ENCODE data around the gene PELI1.
"Not testable (repeated sequence)": the region's sequence is repeated elsewhere in the genome, so short reads cannot be mapped to it uniquely, and the experiment has no call there.

The PELI1 gene

GRCh38 chr2:64112016-64112415 is 32.2 kb downstream of the PELI1 start:
- H3K27ac ChIP-seq (ENCODE audit: low read depth, low read length), result no peak overlapping the region

GRCh38 chr2:64111426-64111825 is 32.8 kb downstream of the PELI1 start:
- Histone ChIP-seq H3K27me3 (ENCODE audit: control insufficient read depth in 1 of 2, insufficient read depth in 2 of 2, low read length in 2 of 2) (no peaks in the 10 kb centered on the region), H3K4me3 (ENCODE audit: low read depth in 1 of 2, low read length in 2 of 2) (no peak overlapping the region), H3K36me3 (ENCODE audit: control insufficient read depth in 1 of 2, insufficient read depth in 2 of 2, low read length in 2 of 2) (peaks cover 2 to 4% of the 10 kb centered on the region in 2 donors), H3K27ac (ENCODE audit: low read depth, low read length) (no peak overlapping the region), H3K9me3 (ENCODE audit: control insufficient read depth in 1 of 2, low read length in 2 of 2) (no peaks in the 10 kb centered on the region), H3K9ac (ENCODE audit: low read depth in 1 of 2, low read length in 2 of 2) (no peak overlapping the region), H3K4me1 (ENCODE audit: control insufficient read depth in 1 of 2, insufficient read depth in 2 of 2, low read length in 2 of 2) (peaks cover 36 to 57% of the 10 kb centered on the region in 2 donors)

More at GRCh38 chr2:64112016-64112415, 32.2 kb downstream of the PELI1 start:
- H3K9me3 ChIP-seq (ENCODE audit: control insufficient read depth in 1 of 2, low read length in 2 of 2), result no peaks in the 10 kb centered on the region
- H3K4me1 ChIP-seq (ENCODE audit: control insufficient read depth in 1 of 2, insufficient read depth in 2 of 2, low read length in 2 of 2), result peaks cover 35 to 57% of the 10 kb centered on the region in 2 donors
- H3K9ac ChIP-seq (ENCODE audit: low read depth in 1 of 2, low read length in 2 of 2), result no peak overlapping the region
- H3K36me3 ChIP-seq (ENCODE audit: control insufficient read depth in 1 of 2, insufficient read depth in 2 of 2, low read length in 2 of 2), result peaks cover 0 to 4% of the 10 kb centered on the region in 2 donors
- H3K4me3 ChIP-seq (ENCODE audit: low read depth in 1 of 2, low read length in 2 of 2), result no peak overlapping the region
- H3K27me3 ChIP-seq (ENCODE audit: control insufficient read depth in 1 of 2, insufficient read depth in 2 of 2, low read length in 2 of 2), result no peaks in the 10 kb centered on the region

DNA sequence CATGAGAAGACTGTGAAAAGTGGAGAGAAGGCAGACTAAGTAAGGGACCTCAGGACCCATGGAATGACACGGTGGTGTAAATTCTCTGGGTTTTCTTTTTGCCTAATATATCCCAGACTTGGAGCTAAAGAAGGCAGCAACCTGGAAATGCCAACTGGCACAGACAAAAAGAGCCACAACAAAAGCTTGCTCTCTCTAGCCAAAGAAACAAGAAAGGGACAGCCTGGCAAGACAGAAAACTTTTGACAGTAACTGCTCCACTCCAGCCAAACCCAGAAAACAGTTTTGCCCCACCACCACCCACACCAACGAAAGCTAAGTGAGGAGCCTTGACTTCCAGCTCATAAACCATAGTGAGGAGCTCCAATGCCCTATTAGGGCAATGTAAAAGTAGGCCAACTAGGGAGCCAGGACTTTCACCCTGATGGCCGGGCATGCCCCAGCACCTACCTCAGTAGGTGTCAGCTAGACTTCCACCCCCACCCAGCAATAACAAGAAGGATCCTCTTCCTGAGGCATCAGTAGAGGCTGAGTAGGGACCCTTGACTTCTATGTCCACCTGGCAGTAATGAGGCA is 35.5 kb downstream of the PELI1 start:
- Histone ChIP-seq H3K9me3 (ENCODE audit: control insufficient read depth in 1 of 2, low read length in 2 of 2) (no peaks in the 10 kb centered on the region), H3K36me3 (ENCODE audit: control insufficient read depth in 1 of 2, insufficient read depth in 2 of 2, low read length in 2 of 2) (peaks cover 10 to 11% of the 10 kb centered on the region in 2 donors), H3K27me3 (ENCODE audit: control insufficient read depth in 1 of 2, insufficient read depth in 2 of 2, low read length in 2 of 2) (no peaks in the 10 kb centered on the region), H3K4me1 (ENCODE audit: control insufficient read depth in 1 of 2, insufficient read depth in 2 of 2, low read length in 2 of 2) (peaks cover 39 to 51% of the 10 kb centered on the region in 2 donors), H3K27ac (ENCODE audit: low read depth, low read length) (no peak overlapping the region), H3K4me3 (ENCODE audit: low read depth in 1 of 2, low read length in 2 of 2) (no peak overlapping the region), H3K9ac (ENCODE audit: low read depth in 1 of 2, low read length in 2 of 2) (peak overlapping the region in 1 of 2 donors; percentile 19)

DNA sequence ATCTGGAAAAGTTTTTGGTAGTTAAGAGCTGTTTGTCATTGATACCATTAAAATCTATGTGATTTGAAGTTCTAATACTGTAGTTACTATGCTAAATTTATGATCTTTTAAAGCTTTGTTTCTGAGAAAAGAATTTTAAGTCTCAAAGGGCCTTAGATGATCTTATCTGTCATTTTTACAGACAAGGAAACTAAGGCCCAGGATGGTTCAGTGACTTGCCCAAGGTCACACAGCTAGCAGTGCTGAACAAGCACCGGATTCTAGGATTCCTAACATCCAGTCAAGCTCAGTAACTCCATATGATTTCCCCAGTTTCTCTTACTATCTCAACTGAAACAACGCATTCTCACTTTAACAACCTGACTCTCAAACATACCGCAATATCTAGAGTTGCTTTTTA is 37.7 kb downstream of the PELI1 start:
- Histone ChIP-seq H3K27ac (ENCODE audit: low read depth, low read length) (no peak overlapping the region), H3K4me1 (ENCODE audit: control insufficient read depth in 1 of 2, insufficient read depth in 2 of 2, low read length in 2 of 2) (peaks cover 39 to 51% of the 10 kb centered on the region in 2 donors), H3K27me3 (ENCODE audit: control insufficient read depth in 1 of 2, insufficient read depth in 2 of 2, low read length in 2 of 2) (no peaks in the 10 kb centered on the region), H3K9ac (ENCODE audit: low read depth in 1 of 2, low read length in 2 of 2) (peak overlapping the region in 1 of 2 donors; percentile 33), H3K36me3 (ENCODE audit: control insufficient read depth in 1 of 2, insufficient read depth in 2 of 2, low read length in 2 of 2) (peaks cover 14 to 18% of the 10 kb centered on the region in 2 donors), H3K9me3 (ENCODE audit: control insufficient read depth in 1 of 2, low read length in 2 of 2) (no peaks in the 10 kb centered on the region), H3K4me3 (ENCODE audit: low read depth in 1 of 2, low read length in 2 of 2) (peak overlapping the region in 1 of 2 donors; percentile 1)

- peak overlapping the region; percentile 3 for H3K27ac ChIP-seq (ENCODE audit: low read depth, low read length)
- no peaks in the 10 kb centered on the region for H3K27me3 ChIP-seq (ENCODE audit: control insufficient read depth in 1 of 2, insufficient read depth in 2 of 2, low read length in 2 of 2)
- peaks cover 39 to 51% of the 10 kb centered on the region in 2 donors for H3K4me1 ChIP-seq (ENCODE audit: control insufficient read depth in 1 of 2, insufficient read depth in 2 of 2, low read length in 2 of 2)
- H3K9me3 ChIP-seq (ENCODE audit: control insufficient read depth in 1 of 2, low read length in 2 of 2), result no peaks in the 10 kb centered on the region
- peak overlapping the region in 1 of 2 donors; percentile 28 for H3K4me3 ChIP-seq (ENCODE audit: low read depth in 1 of 2, low read length in 2 of 2)
- peak overlapping the region in 1 of 2 donors; percentile 33 for H3K9ac ChIP-seq (ENCODE audit: low read depth in 1 of 2, low read length in 2 of 2)
- H3K36me3 ChIP-seq (ENCODE audit: control insufficient read depth in 1 of 2, insufficient read depth in 2 of 2, low read length in 2 of 2), result peaks cover 14 to 18% of the 10 kb centered on the region in 2 donors
Measured at GRCh38 chr2:64105670-64106461, 38.4 kb downstream of the PELI1 start.

DNA sequence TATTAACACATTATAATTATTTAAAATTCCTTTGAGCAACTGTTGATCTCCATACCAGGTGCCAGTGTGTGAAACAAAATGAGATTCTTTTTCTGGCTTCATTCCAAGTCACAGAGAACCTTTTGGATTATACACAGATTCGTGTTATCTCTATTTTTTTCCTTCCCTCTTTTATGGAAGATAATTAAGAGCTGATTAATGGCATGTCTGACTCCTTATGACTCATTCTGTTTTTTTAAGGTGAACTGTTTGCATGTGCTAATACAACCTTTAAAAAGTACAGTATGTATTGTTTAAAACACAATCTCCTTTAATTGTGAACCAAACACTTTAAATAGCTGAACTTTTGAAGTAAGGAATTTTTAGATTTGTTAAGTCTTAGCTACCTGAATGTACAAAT is 39.3 kb downstream of the PELI1 start:
- no peak overlapping the region for H3K9ac ChIP-seq (ENCODE audit: low read depth in 1 of 2, low read length in 2 of 2)
- no peak overlapping the region for H3K27ac ChIP-seq (ENCODE audit: low read depth, low read length)
- H3K9me3 ChIP-seq (ENCODE audit: control insufficient read depth in 1 of 2, low read length in 2 of 2), result no peaks in the 10 kb centered on the region
- H3K27me3 ChIP-seq (ENCODE audit: control insufficient read depth in 1 of 2, insufficient read depth in 2 of 2, low read length in 2 of 2), result no peaks in the 10 kb centered on the region
- H3K36me3 ChIP-seq (ENCODE audit: control insufficient read depth in 1 of 2, insufficient read depth in 2 of 2, low read length in 2 of 2), result peaks cover 14 to 18% of the 10 kb centered on the region in 2 donors
- no peak overlapping the region for H3K4me3 ChIP-seq (ENCODE audit: low read depth in 1 of 2, low read length in 2 of 2)
- peaks cover 39 to 51% of the 10 kb centered on the region in 2 donors for H3K4me1 ChIP-seq (ENCODE audit: control insufficient read depth in 1 of 2, insufficient read depth in 2 of 2, low read length in 2 of 2)

GRCh38 chr2:64102736-64103135 is 41.5 kb downstream of the PELI1 start:
- not testable (repeated sequence) for H3K9me3 ChIP-seq (ENCODE audit: control insufficient read depth in 1 of 2, low read length in 2 of 2); H3K9ac ChIP-seq (ENCODE audit: low read depth in 1 of 2, low read length in 2 of 2); H3K27me3 ChIP-seq (ENCODE audit: control insufficient read depth in 1 of 2, insufficient read depth in 2 of 2, low read length in 2 of 2); H3K27ac ChIP-seq (ENCODE audit: low read depth, low read length); H3K4me3 ChIP-seq (ENCODE audit: low read depth in 1 of 2, low read length in 2 of 2)
- peaks cover 31 to 39% of the 10 kb centered on the region in 2 donors for H3K4me1 ChIP-seq (ENCODE audit: control insufficient read depth in 1 of 2, insufficient read depth in 2 of 2, low read length in 2 of 2)
- H3K36me3 ChIP-seq (ENCODE audit: control insufficient read depth in 1 of 2, insufficient read depth in 2 of 2, low read length in 2 of 2), result peaks cover 26 to 30% of the 10 kb centered on the region in 2 donors

- no peaks in the 10 kb centered on the region for H3K27me3 ChIP-seq (ENCODE audit: control insufficient read depth in 1 of 2, insufficient read depth in 2 of 2, low read length in 2 of 2)
- H3K4me1 ChIP-seq (ENCODE audit: control insufficient read depth in 1 of 2, insufficient read depth in 2 of 2, low read length in 2 of 2), result peaks cover 18 to 27% of the 10 kb centered on the region in 2 donors
- no peak overlapping the region for H3K27ac ChIP-seq (ENCODE audit: low read depth, low read length)
- H3K9ac ChIP-seq (ENCODE audit: low read depth in 1 of 2, low read length in 2 of 2), result no peak overlapping the region
- peaks cover 29 to 40% of the 10 kb centered on the region in 2 donors for H3K36me3 ChIP-seq (ENCODE audit: control insufficient read depth in 1 of 2, insufficient read depth in 2 of 2, low read length in 2 of 2)
- H3K9me3 ChIP-seq (ENCODE audit: control insufficient read depth in 1 of 2, low read length in 2 of 2), result no peaks in the 10 kb centered on the region
- H3K4me3 ChIP-seq (ENCODE audit: low read depth in 1 of 2, low read length in 2 of 2), result no peak overlapping the region
Measured at GRCh38 chr2:64101141-64101591, 43.1 kb downstream of the PELI1 start.

GRCh38 chr2:64100584-64100983 is 43.6 kb downstream of the PELI1 start:
- not testable (repeated sequence) for H3K4me3 ChIP-seq (ENCODE audit: low read depth in 1 of 2, low read length in 2 of 2); H3K27ac ChIP-seq (ENCODE audit: low read depth, low read length); H3K9ac ChIP-seq (ENCODE audit: low read depth in 1 of 2, low read length in 2 of 2); H3K27me3 ChIP-seq (ENCODE audit: control insufficient read depth in 1 of 2, insufficient read depth in 2 of 2, low read length in 2 of 2); H3K9me3 ChIP-seq (ENCODE audit: control insufficient read depth in 1 of 2, low read length in 2 of 2)
- Histone ChIP-seq H3K36me3 (ENCODE audit: control insufficient read depth in 1 of 2, insufficient read depth in 2 of 2, low read length in 2 of 2) (peaks cover 35 to 46% of the 10 kb centered on the region in 2 donors), H3K4me1 (ENCODE audit: control insufficient read depth in 1 of 2, insufficient read depth in 2 of 2, low read length in 2 of 2) (peaks cover 12 to 21% of the 10 kb centered on the region in 2 donors)

DNA sequence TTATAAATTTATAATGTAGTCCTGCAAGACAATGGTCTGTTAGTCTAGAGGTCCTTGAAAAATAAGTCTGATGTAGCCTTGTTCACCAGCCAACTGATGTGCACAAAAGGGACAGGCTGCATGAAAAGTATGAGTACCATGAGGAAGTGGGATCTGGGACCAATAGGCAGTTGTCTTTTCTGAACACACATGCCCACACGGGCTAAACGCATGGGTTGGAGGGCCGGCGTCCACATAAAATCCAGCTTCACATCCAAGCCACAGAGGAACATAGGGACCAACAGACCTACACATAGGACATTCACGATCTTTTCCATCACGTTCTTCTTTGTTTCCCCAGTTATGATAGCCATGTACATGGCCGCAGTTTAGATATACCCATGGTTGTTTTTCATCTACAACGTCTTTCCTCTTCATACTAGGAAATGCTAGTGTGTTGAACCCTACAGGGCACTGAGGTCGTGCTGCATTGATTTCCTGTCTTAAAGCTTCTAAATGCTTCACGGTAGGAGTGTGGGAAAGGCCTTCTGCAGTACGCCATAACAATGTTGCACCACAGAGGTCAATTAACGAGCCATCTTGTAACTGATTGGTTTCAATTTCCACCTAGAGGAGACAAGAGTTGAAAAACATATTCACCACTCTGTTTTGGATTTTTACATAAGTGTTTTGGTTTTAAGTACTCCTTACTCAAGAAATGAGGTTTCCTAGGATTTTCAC is 49.4 kb downstream of the PELI1 start:
- no peaks in the 10 kb centered on the region for H3K4me1 ChIP-seq (ENCODE audit: control insufficient read depth in 1 of 2, insufficient read depth in 2 of 2, low read length in 2 of 2)
- H3K9ac ChIP-seq (ENCODE audit: low read depth in 1 of 2, low read length in 2 of 2), result no peak overlapping the region
- H3K27ac ChIP-seq (ENCODE audit: low read depth, low read length), result no peak overlapping the region
- no peaks in the 10 kb centered on the region for H3K27me3 ChIP-seq (ENCODE audit: control insufficient read depth in 1 of 2, insufficient read depth in 2 of 2, low read length in 2 of 2)
- no peak overlapping the region for H3K4me3 ChIP-seq (ENCODE audit: low read depth in 1 of 2, low read length in 2 of 2)
- peaks cover 34 to 56% of the 10 kb centered on the region in 2 donors for H3K36me3 ChIP-seq (ENCODE audit: control insufficient read depth in 1 of 2, insufficient read depth in 2 of 2, low read length in 2 of 2)
- H3K9me3 ChIP-seq (ENCODE audit: control insufficient read depth in 1 of 2, low read length in 2 of 2), result no peaks in the 10 kb centered on the region
